Inflammatory macrophage treated with lipopolysaccharide for 4 hours (primary cell): Measurements from ENCODE around the gene ARFGAP1.

Experiments used
- DNase-seq: peaks from one replicate; pipeline ENCODE4 v3.0.0-alpha.2; 2020

ARFGAP1 gene

GRCh38 chr20:63337786-63338420, 65.3 kb downstream of the ARFGAP1 start:
- no peak for DNase-seq
